H1 (cell line): ENCODE data around the gene RFNG. TPM values are rescaled to one million over a fixed set of nuclear protein-coding genes. Genes with fewer than 3 reads are reported as not detected.

Experiments used
- ATF2 ChIP-seq: IDR thresholded peaks from 2 replicates; pipeline ENCODE4 v1.6.1; 2012; ENCODE audit warnings: low read length, inconsistent platforms
- CBX8 ChIP-seq: fragments of 300-800, 300-1000 bp; sonication (generic); IDR thresholded peaks from 2 replicates; pipeline ENCODE4 v1.7.1; 2016; ENCODE audit warnings: low read depth, low read length, borderline replicate concordance
- CEBPB ChIP-seq: IDR thresholded peaks from 2 replicates; pipeline ENCODE4 v1.6.1; 2012; ENCODE audit warnings: low read depth, low read length
- EZH2 ChIP-seq: fragments of 200-600 bp; sonication (generic); IDR thresholded peaks from 2 replicates; pipeline ENCODE4 v1.7.1; 2012; ENCODE audit warnings: low read depth, mild to moderate bottlenecking, moderate library complexity, low read length, inconsistent platforms; ENCODE audit not compliant: severe bottlenecking
- JUN ChIP-seq: IDR thresholded peaks from 2 replicates; pipeline ENCODE4 v1.6.1; 2011; ENCODE audit warnings: low read depth, mild to moderate bottlenecking, improper control_type of control experiment, low read length
- JUND ChIP-seq: IDR thresholded peaks from 2 replicates; pipeline ENCODE4 v1.6.1; 2011; ENCODE audit warnings: mild to moderate bottlenecking, improper control_type of control experiment, low read length
- PHF8 ChIP-seq: fragments of 200-600 bp; sonication (generic); conservative IDR thresholded peaks from 2 replicates; pipeline ENCODE4 v1.7.1; 2012; ENCODE audit warnings: low read depth, mild to moderate bottlenecking, inconsistent platforms, low read length, moderate library complexity
- RBBP5 ChIP-seq: IDR thresholded peaks from 2 replicates; pipeline ENCODE4 v1.7.1; 2012; ENCODE audit warnings: low read depth, mild to moderate bottlenecking, inconsistent platforms, low read length, moderate library complexity, borderline replicate concordance
- SIX5 ChIP-seq: IDR thresholded peaks from 2 replicates; pipeline ENCODE4 v1.6.1; 2011; ENCODE audit warnings: mild to moderate bottlenecking, low read depth, low read length
- SP1 ChIP-seq: IDR thresholded peaks from 2 replicates; pipeline ENCODE4 v1.6.1; 2011; ENCODE audit warnings: low read depth, low read length
- polyA plus RNA-seq, 7 experiments: library from polyadenylated mRNA; depleted of rRNA in 3 of 7; stranded (reverse) in 5 of 7; unstranded in 2 of 7; fragments of >200 nt in 5 of 7; fragments of 200-250 nt in 2 of 7; gene quantifications; 1 replicate in 5 of 7; 2 replicates in 1 of 7; 4 replicates in 1 of 7; pipeline versions ENCODE4 v1.2.1 to v1.2.3, GENCODE V29; 2011 to 2013; ENCODE audit warnings: missing spikeins in 2 of 7, mixed read lengths in 2 of 7
- total RNA-seq: library from RNA; stranded (reverse); fragmentation: NEBNext Ultra II Directional; extraction: Animal tissue kit (Norgen Biotek cat#: 25700); gene quantifications from 2 replicates; pipeline ENCODE4 v1.2.1, GENCODE V29; 2021

Gene RFNG
- total and polyA plus RNA-seq, 2 of the 8 experiments (the other 6 are each of a cell fraction or from before 2014, with no cell fraction given) = 26.7 to 28.4 TPM

DNA sequence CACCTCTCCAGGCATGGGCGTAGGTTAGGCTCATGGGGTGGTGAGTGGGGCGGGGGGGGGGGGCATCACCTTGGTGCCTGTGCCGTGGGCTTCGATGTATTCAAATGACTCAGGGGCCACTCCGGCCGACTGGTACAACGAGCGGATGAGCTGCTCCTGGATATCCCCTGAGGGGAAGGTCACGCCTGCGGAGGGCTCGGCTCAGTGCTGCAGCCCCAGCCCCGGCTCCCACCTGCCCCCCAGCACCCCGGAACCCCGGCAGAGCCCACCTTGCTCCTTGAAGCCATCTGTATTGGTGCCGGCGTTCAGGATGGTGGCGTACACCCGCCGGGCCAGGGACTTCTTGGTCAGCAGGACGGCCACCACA, 41.0 kb upstream of the RFNG start (continued):
- TF ChIP-seq JUN (no peak), CEBPB (no peak), ATF2 (no peak), JUND (no peak), CBX8 (no peak), SP1 (no peak), EZH2 (no peak), SIX5 (no peak), PHF8 (no peak), RBBP5 (no peak)
